Measurements from ENCODE around the gene ADARB2. TPM values are rescaled to one million over a fixed set of nuclear protein-coding genes. Genes with fewer than 3 reads are reported as not detected.

ADARB2 gene
- total RNA-seq, 3 donors from 2014 or later: 0.31 to 4.2 TPM; not detected in 1

- ATAC-seq: no peak
- H3K4me1 ChIP-seq (ENCODE audit: low read depth): no peaks in the 10 kb centered on the region
- TF ChIP-seq CTCF (IDR thresholded peaks at IDR 0.05): no peak
Measured at GRCh38 chr10:1308173-1308961, 429.0 kb downstream of the ADARB2 start.

GRCh38 chr10:1301143-1301542, 436.2 kb downstream of the ADARB2 start:
- ATAC-seq (no peak), DNase-seq (no peak)
- intact Hi-C loops (cut with DNase I, micrococcal nuclease): no loop called here
- H3K4me3 ChIP-seq: no peak overlapping the region
- no peaks in the 10 kb centered on the region for H3K36me3 ChIP-seq (ENCODE audit: low read depth)
- no peaks in the 10 kb centered on the region for H3K4me1 ChIP-seq (ENCODE audit: low read depth)
- no peaks in the 10 kb centered on the region for H3K9me3 ChIP-seq
- TF ChIP-seq CTCF (IDR thresholded peaks at IDR 0.05): no peak

More at GRCh38 chr10:1308173-1308961, 429.0 kb downstream of the ADARB2 start:
- Histone ChIP-seq H3K36me3 (ENCODE audit: low read depth) (no peaks in the 10 kb centered on the region), H3K4me3 (no peak overlapping the region), H3K9me3 (no peaks in the 10 kb centered on the region)
- no peak for DNase-seq
- intact Hi-C loops (cut with DNase I, micrococcal nuclease): no loop called here

- no peaks in the 10 kb centered on the region for H3K4me1 ChIP-seq (ENCODE audit: low read depth)
- no peak for ATAC-seq
- H3K9me3 ChIP-seq: no peaks in the 10 kb centered on the region
- H3K36me3 ChIP-seq (ENCODE audit: low read depth): no peaks in the 10 kb centered on the region
- TF ChIP-seq CTCF (IDR thresholded peaks at IDR 0.05): no peak
- no peak for DNase-seq
- intact Hi-C loops (cut with DNase I, micrococcal nuclease): no loop called here
- H3K4me3 ChIP-seq: no peak overlapping the region
Measured at GRCh38 chr10:1300218-1300617, 437.1 kb downstream of the ADARB2 start.

- H3K4me3 ChIP-seq: no peak overlapping the region
- H3K9me3 ChIP-seq: no peaks in the 10 kb centered on the region
- intact Hi-C loops (cut with DNase I, micrococcal nuclease): no loop called here
- no peaks in the 10 kb centered on the region for H3K4me1 ChIP-seq (ENCODE audit: low read depth)
- ATAC-seq: no peak
- DNase-seq: no peak
- TF ChIP-seq CTCF (IDR thresholded peaks at IDR 0.05): no peak
- H3K36me3 ChIP-seq (ENCODE audit: low read depth): no peaks in the 10 kb centered on the region
Measured at GRCh38 chr10:1299041-1299726, 438.1 kb downstream of the ADARB2 start.

- no peak for DNase-seq
- no peak for ATAC-seq
- TF ChIP-seq CTCF (IDR thresholded peaks at IDR 0.05): no peak
- Histone ChIP-seq H3K9me3 (no peaks in the 10 kb centered on the region), H3K4me1 (ENCODE audit: low read depth) (no peaks in the 10 kb centered on the region), H3K36me3 (ENCODE audit: low read depth) (no peaks in the 10 kb centered on the region), H3K4me3 (no peak overlapping the region)
- intact Hi-C loops (cut with DNase I, micrococcal nuclease): no loop called here
Measured at GRCh38 chr10:1297566-1298301, 439.6 kb downstream of the ADARB2 start.
